GM18951 (cell line): ENCODE data around the gene SHC2.
"Not testable (repeated sequence)": the region's sequence is repeated elsewhere in the genome, so short reads cannot be mapped to it uniquely, and the experiment has no call there.

ENCODE experiments used
- POLR2A ChIP-seq: IDR thresholded peaks from 4 replicates; pipeline ENCODE4 v1.6.1; 2011; ENCODE audit warnings: mild to moderate bottlenecking; ENCODE audit not compliant: insufficient read length, insufficient read depth; ENCODE audit errors: extremely low read depth
- in situ Hi-C: fragments of 300-500 bp; cut with MboI; formaldehyde crosslinking; loops from one replicate; pipeline ENCODE4 v1.12.0; 2022; ENCODE audit warnings: low sequenced_read_pairs, mixed read lengths, inconsistent platforms; ENCODE audit not compliant: unreplicated experiment

SHC2 gene

GRCh38 chr19:456547-457110 lies 4.2 kb downstream of the SHC2 start:
- in situ Hi-C loops, result no loop called here
- no peak for TF ChIP-seq POLR2A

- no peak for TF ChIP-seq POLR2A
- in situ Hi-C loops, result no loop called here
Observed at GRCh38 chr19:455851-456546, 4.8 kb downstream of the SHC2 start.

GRCh38 chr19:455031-455705 lies 5.7 kb downstream of the SHC2 start:
- in situ Hi-C loops, result no loop called here
- no peak for TF ChIP-seq POLR2A

GRCh38 chr19:453606-454005 lies 7.2 kb downstream of the SHC2 start:
- no peak for TF ChIP-seq POLR2A
- in situ Hi-C loops, result no loop called here

GRCh38 chr19:452829-453228 lies 8.0 kb downstream of the SHC2 start:
- in situ Hi-C loops, result no loop called here
- TF ChIP-seq POLR2A, result no peak

GRCh38 chr19:450912-451481 lies 9.8 kb downstream of the SHC2 start:
- in situ Hi-C loops, result not testable (repeated sequence)

GRCh38 chr19:449916-450315 lies 10.9 kb downstream of the SHC2 start:
- in situ Hi-C loops, result no loop called here
- no peak for TF ChIP-seq POLR2A

GRCh38 chr19:447816-448560 lies 12.8 kb downstream of the SHC2 start:
- in situ Hi-C loops, result no loop called here
- no peak for TF ChIP-seq POLR2A

GRCh38 chr19:447064-447426 lies 13.8 kb downstream of the SHC2 start:
- in situ Hi-C loops, result no loop called here
- no peak for TF ChIP-seq POLR2A

GRCh38 chr19:444677-445210 lies 16.1 kb downstream of the SHC2 start:
- in situ Hi-C loops, result no loop called here

GRCh38 chr19:443005-443404 lies 17.8 kb downstream of the SHC2 start:
- no peak for TF ChIP-seq POLR2A
- in situ Hi-C loops, result no loop called here

More at GRCh38 chr19:444677-445210, 16.1 kb downstream of the SHC2 start:
- no peak for TF ChIP-seq POLR2A

- TF ChIP-seq POLR2A, result no peak
- in situ Hi-C loops, result no loop called here
Observed at GRCh38 chr19:442085-442484, 18.7 kb downstream of the SHC2 start.

- in situ Hi-C loops, result no loop called here
- TF ChIP-seq POLR2A, result no peak
Observed at GRCh38 chr19:441213-441836, 19.5 kb downstream of the SHC2 start.
